Upper lobe of right lung (tissue), 1 donor: ENCODE measurements around the gene TNFRSF6B. TPM values are rescaled to one million over a fixed set of nuclear protein-coding genes. Genes with fewer than 3 reads are reported as not detected.
A peak's percentile ranks its signal among the peaks of the same experiment; 100 is the strongest.

Experiments
- ATAC-seq: fragments of 200-7000 bp; cut with Tn5 transposase; one replicate; pipeline ENCODE4 v1.9.1; 2020; ENCODE audit warnings: mild to moderate bottlenecking, moderate library complexity
- DNase-seq: peaks from one replicate; pipeline ENCODE4 v3.0.0-alpha.2; 2020
- H3K27ac ChIP-seq: fragments of 200-600 bp; one replicate; pipeline ENCODE4 v1.8.0; 2022
- H3K27me3 ChIP-seq: fragments of 200-600 bp; one replicate; pipeline ENCODE4 v1.8.0; 2022; ENCODE audit warnings: mild to moderate bottlenecking
- H3K36me3 ChIP-seq: fragments of 200-600 bp; one replicate; pipeline ENCODE4 v1.8.0; 2022
- H3K4me1 ChIP-seq: fragments of 200-600 bp; one replicate; pipeline ENCODE4 v1.8.0; 2022
- H3K4me3 ChIP-seq: fragments of 200-600 bp; one replicate; pipeline ENCODE4 v1.8.0; 2022; ENCODE audit warnings: mild to moderate bottlenecking
- H3K9me3 ChIP-seq: fragments of 200-600 bp; one replicate; pipeline ENCODE4 v1.8.0; 2022
- intact Hi-C: fragments of 100-400 bp; cut with DNase I; formaldehyde crosslinking; loops from one replicate; pipeline ENCODE4 v1.11.0; 2022
- total RNA-seq: library from RNA; stranded (reverse); fragmentation: NEBNext Ultra II Directional; extraction: Animal tissue kit (Norgen Biotek cat#: 25700); gene quantifications from one replicate; pipeline ENCODE4 v1.2.1, GENCODE V29; 2021
- TF ChIP-seq, protein P1 (sequence below): fragments of 200-600 bp; IDR thresholded peaks from one replicate; pipeline ENCODE4 v1.8.0; 2022; ENCODE audit warnings: antibody characterized with exemption
- donor health status: DM: no; HTN: yes; CAD: no; lungs with severe emphysema.

Gene TNFRSF6B
- total RNA-seq, 1 donor from 2014 or later: 14.4 TPM

DNA sequence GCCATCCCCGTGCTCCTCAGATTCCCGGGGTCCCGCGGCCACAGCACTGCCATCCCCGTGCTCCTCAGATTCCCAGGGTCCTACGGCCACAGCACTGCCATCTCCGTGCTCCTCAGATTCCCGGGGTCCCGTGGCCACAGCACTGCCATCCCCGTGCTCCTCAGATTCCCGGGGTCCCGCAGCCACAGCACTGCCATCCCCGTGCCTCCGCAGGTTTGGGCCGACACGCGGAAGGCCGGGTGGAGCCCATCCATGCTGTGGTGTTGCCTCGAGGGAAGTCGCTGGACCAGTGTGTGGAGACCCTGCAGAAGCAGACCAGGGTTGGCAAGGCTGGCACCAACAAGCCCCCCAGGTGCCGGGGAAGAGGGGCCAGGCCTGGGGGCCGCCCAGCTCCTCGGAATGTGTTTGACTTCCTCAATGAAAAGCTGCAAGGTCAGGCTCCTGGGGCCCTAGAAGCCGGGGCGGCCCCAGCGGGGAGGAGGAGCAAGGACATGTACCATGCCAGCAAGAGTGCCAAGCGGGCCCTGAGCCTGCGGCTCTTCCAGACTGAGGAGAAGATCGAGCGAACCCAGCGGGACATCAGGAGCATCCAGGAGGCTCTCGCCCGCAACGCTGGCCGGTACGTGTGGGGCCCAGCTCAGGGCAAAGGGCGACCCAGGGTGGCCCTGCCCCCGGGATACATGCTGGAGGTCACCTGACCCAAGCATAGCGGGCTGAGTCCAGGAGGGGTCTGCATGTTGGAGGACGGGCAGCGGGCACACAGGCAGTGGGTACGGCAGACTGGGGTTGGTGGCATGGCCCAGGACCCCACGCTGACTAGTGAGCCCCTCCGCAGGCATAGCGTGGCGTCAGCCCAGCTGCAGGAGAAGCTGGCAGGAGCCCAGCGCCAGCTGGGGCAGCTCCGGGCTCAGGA lies 38.8 kb downstream of the TNFRSF6B start:
- DNase-seq (no peak), ATAC-seq (no peak)
- H3K27ac ChIP-seq: no peak overlapping the region
- no peaks in the 10 kb centered on the region for H3K27me3 ChIP-seq
- no peak overlapping the region for H3K4me3 ChIP-seq
- H3K36me3 ChIP-seq: peaks cover 27% of the 10 kb centered on the region
- TF ChIP-seq, protein P1, sequence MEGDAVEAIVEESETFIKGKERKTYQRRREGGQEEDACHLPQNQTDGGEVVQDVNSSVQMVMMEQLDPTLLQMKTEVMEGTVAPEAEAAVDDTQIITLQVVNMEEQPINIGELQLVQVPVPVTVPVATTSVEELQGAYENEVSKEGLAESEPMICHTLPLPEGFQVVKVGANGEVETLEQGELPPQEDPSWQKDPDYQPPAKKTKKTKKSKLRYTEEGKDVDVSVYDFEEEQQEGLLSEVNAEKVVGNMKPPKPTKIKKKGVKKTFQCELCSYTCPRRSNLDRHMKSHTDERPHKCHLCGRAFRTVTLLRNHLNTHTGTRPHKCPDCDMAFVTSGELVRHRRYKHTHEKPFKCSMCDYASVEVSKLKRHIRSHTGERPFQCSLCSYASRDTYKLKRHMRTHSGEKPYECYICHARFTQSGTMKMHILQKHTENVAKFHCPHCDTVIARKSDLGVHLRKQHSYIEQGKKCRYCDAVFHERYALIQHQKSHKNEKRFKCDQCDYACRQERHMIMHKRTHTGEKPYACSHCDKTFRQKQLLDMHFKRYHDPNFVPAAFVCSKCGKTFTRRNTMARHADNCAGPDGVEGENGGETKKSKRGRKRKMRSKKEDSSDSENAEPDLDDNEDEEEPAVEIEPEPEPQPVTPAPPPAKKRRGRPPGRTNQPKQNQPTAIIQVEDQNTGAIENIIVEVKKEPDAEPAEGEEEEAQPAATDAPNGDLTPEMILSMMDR: no peak
- intact Hi-C loops: no loop called here
- H3K9me3 ChIP-seq: no peaks in the 10 kb centered on the region
- peaks cover 19% of the 10 kb centered on the region for H3K4me1 ChIP-seq

DNA sequence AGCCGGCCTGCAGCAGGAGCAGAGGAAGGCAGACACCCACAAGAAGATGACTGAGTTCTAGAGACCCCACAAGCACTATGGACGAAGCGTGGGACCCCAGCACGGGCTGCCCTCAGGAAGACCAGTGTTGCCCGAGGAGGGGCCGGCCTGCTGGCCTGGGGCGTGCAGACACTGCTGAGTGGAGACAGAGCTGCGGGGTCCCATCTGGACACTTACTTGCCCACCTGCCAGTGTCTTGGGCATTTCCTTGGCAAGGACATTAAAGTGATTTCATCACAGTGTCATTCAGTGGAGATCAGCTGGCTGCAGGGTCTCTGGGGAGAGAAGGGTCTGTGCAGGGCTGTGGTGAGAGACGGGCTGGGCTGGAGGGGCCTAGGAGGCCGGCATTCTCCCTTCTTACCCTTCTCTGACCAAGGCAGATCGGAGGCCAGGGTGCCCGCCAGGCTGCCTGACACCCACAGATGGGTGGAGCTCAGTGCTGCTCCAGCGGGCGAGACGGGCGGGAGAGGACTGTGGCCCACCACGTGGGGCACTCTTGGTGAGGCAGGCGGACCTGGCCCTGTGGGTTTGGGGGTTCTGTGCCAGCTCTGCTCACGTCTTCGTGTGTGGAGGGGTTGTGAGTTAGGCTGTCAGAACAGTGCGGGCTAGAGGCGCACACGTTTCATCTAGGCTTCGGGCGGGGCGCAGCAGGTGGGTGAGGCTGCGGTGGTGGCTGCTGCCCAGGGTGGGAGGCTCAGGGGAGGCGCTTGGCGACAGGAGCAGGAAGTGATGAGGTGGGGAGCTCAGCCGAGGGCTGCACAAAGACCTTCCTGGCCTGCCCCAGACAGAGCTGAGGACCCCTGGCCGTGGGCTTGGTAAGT lies 39.6 kb downstream of the TNFRSF6B start, which contains the start of gene LIME1:
LIME1 (plus strand) TSS at position 806 of the 860 bp plus-strand sequence. CDS start 886 bp downstream, outside the sequence.
- Histone ChIP-seq H3K9me3 (no peaks in the 10 kb centered on the region), H3K4me3 (peak within 1 kb of the TSS; percentile 61), H3K4me1 (peaks cover 22% of the 10 kb centered on the region), H3K27ac (peak within 1 kb of the TSS; percentile 30), H3K36me3 (peaks cover 27% of the 10 kb centered on the region), H3K27me3 (no peaks in the 10 kb centered on the region)
- intact Hi-C loops: no loop called here
- TF ChIP-seq, protein P1: no peak
- DNase-seq (peak; percentile 69), ATAC-seq (no peak)

DNA sequence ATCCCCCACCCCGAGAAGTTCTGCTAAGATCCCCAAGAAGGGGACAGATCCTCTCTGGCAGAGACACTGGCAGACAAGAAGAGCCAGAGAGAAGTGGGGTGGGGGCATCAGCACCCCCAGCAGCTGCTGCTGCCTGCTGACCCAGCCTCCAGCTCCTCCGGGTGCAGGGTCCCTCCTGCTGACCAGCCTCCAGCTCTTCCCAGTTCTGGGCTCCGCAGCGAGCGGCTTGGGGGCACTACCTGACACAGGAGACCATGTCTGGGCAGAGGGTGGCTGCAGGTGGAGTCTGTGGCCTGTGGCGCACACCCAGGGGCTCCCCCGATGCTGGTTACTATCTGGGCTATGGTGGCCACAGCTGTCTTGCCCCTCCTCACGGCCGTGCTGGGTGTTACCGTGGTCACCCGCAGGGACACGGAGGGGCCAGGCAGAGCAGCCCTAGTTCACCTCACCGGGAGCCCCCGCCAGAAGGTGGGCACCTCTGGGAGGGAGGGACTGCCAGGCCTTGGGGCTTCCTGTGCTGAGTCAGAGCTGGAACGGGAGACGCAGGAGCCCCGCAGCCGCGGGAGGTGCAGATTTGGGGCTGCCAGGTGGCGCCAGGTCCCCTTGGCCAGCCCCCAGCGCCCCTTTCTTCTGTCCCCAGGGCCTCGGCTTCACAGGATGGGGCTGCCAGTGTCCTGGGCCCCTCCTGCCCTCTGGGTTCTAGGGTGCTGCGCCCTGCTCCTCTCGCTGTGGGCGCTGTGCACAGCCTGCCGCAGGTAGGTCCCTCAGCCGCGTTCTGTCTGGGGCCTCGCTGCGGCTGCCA lies 40.6 kb downstream of the TNFRSF6B start:
- intact Hi-C loops: no loop called here
- Histone ChIP-seq H3K4me1 (peaks cover 30% of the 10 kb centered on the region), H3K9me3 (no peaks in the 10 kb centered on the region), H3K27ac (peak overlapping the region; percentile 30), H3K27me3 (no peaks in the 10 kb centered on the region), H3K36me3 (peaks cover 33% of the 10 kb centered on the region), H3K4me3 (peak overlapping the region; percentile 61)
- ATAC-seq (no peak), DNase-seq (peak; percentile 69)
- TF ChIP-seq, protein P1: no peak

DNA sequence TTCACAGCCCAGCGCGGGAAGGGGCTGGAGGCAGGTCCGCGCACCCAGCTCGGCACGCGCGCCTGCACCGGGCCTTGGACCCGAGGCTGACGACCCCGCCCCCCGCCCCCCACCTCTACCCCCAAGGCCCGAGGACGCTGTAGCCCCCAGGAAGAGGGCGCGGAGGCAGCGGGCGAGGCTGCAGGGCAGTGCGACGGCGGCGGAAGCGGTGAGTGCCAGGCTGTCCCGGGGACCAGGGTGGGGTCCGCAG lies 41.2 kb downstream of the TNFRSF6B start:
- DNase-seq (no peak), ATAC-seq (no peak)
- Histone ChIP-seq H3K27ac (peak overlapping the region; percentile 30), H3K27me3 (no peaks in the 10 kb centered on the region), H3K36me3 (peaks cover 38% of the 10 kb centered on the region), H3K9me3 (no peaks in the 10 kb centered on the region), H3K4me1 (peaks cover 30% of the 10 kb centered on the region), H3K4me3 (peak overlapping the region; percentile 61)
- TF ChIP-seq, protein P1: no peak
- intact Hi-C loops: no loop called here

DNA sequence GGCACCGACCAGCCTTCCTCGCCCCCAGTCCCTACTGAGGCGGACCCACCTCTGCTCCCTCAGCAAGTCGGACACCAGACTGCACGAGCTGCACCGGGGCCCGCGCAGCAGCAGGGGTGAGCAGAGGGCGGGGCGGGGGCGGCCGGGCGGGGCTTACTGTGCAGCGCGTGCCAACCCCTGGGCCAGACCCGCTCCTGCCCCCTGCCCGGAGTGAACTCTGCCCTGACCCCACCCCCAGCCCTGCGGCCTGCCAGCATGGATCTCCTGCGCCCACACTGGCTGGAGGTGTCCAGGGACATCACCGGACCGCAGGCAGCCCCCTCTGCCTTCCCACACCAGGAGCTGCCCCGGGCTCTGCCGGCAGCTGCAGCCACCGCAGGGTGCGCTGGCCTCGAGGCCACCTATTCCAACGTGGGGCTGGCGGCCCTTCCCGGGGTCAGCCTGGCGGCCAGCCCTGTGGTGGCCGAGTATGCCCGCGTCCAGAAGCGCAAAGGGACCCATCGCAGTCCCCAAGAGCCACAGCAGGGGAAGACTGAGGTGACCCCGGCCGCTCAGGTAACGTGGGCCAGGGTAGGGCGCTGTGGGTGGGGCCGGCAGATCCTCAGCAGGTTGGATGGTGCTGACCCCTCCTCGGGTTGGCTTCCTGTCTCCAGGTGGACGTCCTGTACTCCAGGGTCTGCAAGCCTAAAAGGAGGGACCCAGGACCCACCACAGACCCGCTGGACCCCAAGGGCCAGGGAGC lies 41.7 kb downstream of the TNFRSF6B start:
- no peaks in the 10 kb centered on the region for H3K27me3 ChIP-seq
- H3K4me3 ChIP-seq: peak overlapping the region; percentile 61
- H3K4me1 ChIP-seq: peaks cover 30% of the 10 kb centered on the region
- ATAC-seq (no peak), DNase-seq (peak; percentile 69)
- intact Hi-C loops: no loop called here
- no peaks in the 10 kb centered on the region for H3K9me3 ChIP-seq
- H3K27ac ChIP-seq: peak overlapping the region; percentile 77
- TF ChIP-seq, protein P1: no peak
- peaks cover 43% of the 10 kb centered on the region for H3K36me3 ChIP-seq
